Neural crest cell (in vitro differentiated cells): ENCODE measurements around the gene APBA2. TPM values are rescaled to one million over a fixed set of nuclear protein-coding genes. Genes with fewer than 3 reads are reported as not detected.

Experiments
- DNase-seq: peaks from one replicate; pipeline ENCODE4 v3.0.0; 2021; ENCODE audit warnings: low read depth, mixed read lengths, low spot score
- H3K27ac Mint-ChIP-seq: one replicate; pipeline ENCODE4 v1.8.0; 2021; ENCODE audit warnings: mild to moderate bottlenecking, mixed read lengths; ENCODE audit not compliant: unreplicated experiment
- H3K27me3 Mint-ChIP-seq: 2 replicates; pipeline ENCODE4 v1.8.0; 2021; ENCODE audit warnings: low read depth, mild to moderate bottlenecking, mixed read lengths
- H3K36me3 Mint-ChIP-seq: 2 replicates; pipeline ENCODE4 v1.8.0; 2021; ENCODE audit warnings: low read depth, mild to moderate bottlenecking, mixed read lengths
- H3K4me1 Mint-ChIP-seq: 2 replicates; pipeline ENCODE4 v1.8.0; 2021; ENCODE audit warnings: mixed read lengths
- H3K4me3 Mint-ChIP-seq: one replicate; pipeline ENCODE4 v1.8.0; 2021; ENCODE audit warnings: mild to moderate bottlenecking, mixed read lengths
- H3K9me3 Mint-ChIP-seq: 2 replicates; pipeline ENCODE4 v1.8.0; 2021; ENCODE audit warnings: mixed read lengths
- CTCF ChIP-seq: fragments of 200-600 bp; sonication (generic); conservative IDR thresholded peaks from 2 replicates; pipeline ENCODE4 v1.5.0; 2021; ENCODE audit warnings: antibody characterized with exemption, mild to moderate bottlenecking
- total RNA-seq: library from RNA; stranded (reverse); gene quantifications from 2 replicates; pipeline ENCODE4 v1.2.1, GENCODE V29; 2021

The APBA2 gene
- total RNA-seq, 1 donor from 2014 or later: 79.9 TPM

- peaks cover 62% of the 10 kb centered on the region for H3K4me1 Mint-ChIP-seq
- DNase-seq: no peak
- peak overlapping the region; percentile 9 for H3K4me3 Mint-ChIP-seq
- no peak overlapping the region for H3K27ac Mint-ChIP-seq
- peaks cover 4% of the 10 kb centered on the region for H3K9me3 Mint-ChIP-seq
- peaks cover 8% of the 10 kb centered on the region for H3K36me3 Mint-ChIP-seq
- TF ChIP-seq CTCF: no peak
- no peaks in the 10 kb centered on the region for H3K27me3 Mint-ChIP-seq
Measured at GRCh38 chr15:29065571-29065970, 179.8 kb downstream of the APBA2 start.

- Mint-ChIP-seq H3K27me3 (no peaks in the 10 kb centered on the region), H3K9me3 (peaks cover 4% of the 10 kb centered on the region), H3K27ac (no peak overlapping the region), H3K4me1 (peaks cover 68% of the 10 kb centered on the region), H3K4me3 (no peak overlapping the region), H3K36me3 (peaks cover 7% of the 10 kb centered on the region)
- no peak for DNase-seq
- TF ChIP-seq CTCF: no peak
Measured at GRCh38 chr15:29066310-29066709, 180.5 kb downstream of the APBA2 start.

GRCh38 chr15:29066838-29067237, 181.1 kb downstream of the APBA2 start:
- no peaks in the 10 kb centered on the region for H3K27me3 Mint-ChIP-seq
- peaks cover 7% of the 10 kb centered on the region for H3K36me3 Mint-ChIP-seq
- no peak overlapping the region for H3K4me3 Mint-ChIP-seq
- peaks cover 4% of the 10 kb centered on the region for H3K9me3 Mint-ChIP-seq
- no peak for DNase-seq
- H3K27ac Mint-ChIP-seq: no peak overlapping the region
- H3K4me1 Mint-ChIP-seq: peaks cover 69% of the 10 kb centered on the region
- no peak for TF ChIP-seq CTCF

- H3K27ac Mint-ChIP-seq: peak overlapping the region; percentile 45
- TF ChIP-seq CTCF: no peak
- DNase-seq: peak; percentile 43
- H3K4me3 Mint-ChIP-seq: peak overlapping the region; percentile 67
- H3K36me3 Mint-ChIP-seq: peaks cover 7% of the 10 kb centered on the region
- H3K4me1 Mint-ChIP-seq: peaks cover 70% of the 10 kb centered on the region
- peaks cover 4% of the 10 kb centered on the region for H3K9me3 Mint-ChIP-seq
- no peaks in the 10 kb centered on the region for H3K27me3 Mint-ChIP-seq
Measured at GRCh38 chr15:29067949-29068348, 182.2 kb downstream of the APBA2 start.

- peaks cover 64% of the 10 kb centered on the region for H3K4me1 Mint-ChIP-seq
- H3K4me3 Mint-ChIP-seq: peak overlapping the region; percentile 1
Measured at GRCh38 chr15:29070471-29071231, 184.9 kb downstream of the APBA2 start.

More at GRCh38 chr15:29070471-29071231, 184.9 kb downstream of the APBA2 start:
- peak overlapping the region; percentile 96 for H3K27ac Mint-ChIP-seq
- no peaks in the 10 kb centered on the region for H3K27me3 Mint-ChIP-seq
- H3K9me3 Mint-ChIP-seq: peaks cover 6% of the 10 kb centered on the region
- peaks cover 5% of the 10 kb centered on the region for H3K36me3 Mint-ChIP-seq
- no peak for DNase-seq
- TF ChIP-seq CTCF: no peak
